HepG2 (cell line): ENCODE results near the gene USP24. TPM values are rescaled to one million over a fixed set of nuclear protein-coding genes. Genes with fewer than 3 reads are reported as not detected.
A peak's percentile ranks its signal among the peaks of the same experiment; 100 is the strongest.

Experiments used
- KLF13 ChIP-seq: sonication (generic); formaldehyde crosslinking; IDR thresholded peaks from 2 replicates; pipeline ENCODE4 v1.4.0; 2020; ENCODE audit warnings: mild to moderate bottlenecking, missing genetic modification reagents
- MIER3 ChIP-seq: IDR thresholded peaks from 2 replicates; pipeline ENCODE4 v1.6.1; 2016; ENCODE audit warnings: missing compliant biosample characterization, borderline replicate concordance
- NR3C1 ChIP-seq: sonication (generic); formaldehyde crosslinking; IDR thresholded peaks from 2 replicates; pipeline ENCODE4 v1.4.0; 2020; ENCODE audit warnings: missing genetic modification reagents
- SMARCC2 ChIP-seq: fragments of 450-650 bp; IDR thresholded peaks from 2 replicates; pipeline ENCODE4 v1.6.1; 2017; ENCODE audit warnings: antibody characterized with exemption, mild to moderate bottlenecking
- ZMYM3 ChIP-seq: sonication (generic); formaldehyde crosslinking; IDR thresholded peaks from 2 replicates; pipeline ENCODE4 v1.5.1; 2020; ENCODE audit warnings: mild to moderate bottlenecking, missing genetic modification reagents
- ZNF670 ChIP-seq: sonication (generic); formaldehyde crosslinking; IDR thresholded peaks from 2 replicates; pipeline ENCODE4 v1.8.0; 2022; ENCODE audit warnings: mild to moderate bottlenecking, missing genetic modification reagents, borderline replicate concordance
- ZNF839 ChIP-seq: sonication (generic); formaldehyde crosslinking; IDR thresholded peaks from 2 replicates; pipeline ENCODE4 v1.4.0; 2020; ENCODE audit warnings: missing genetic modification reagents, mild to moderate bottlenecking, borderline replicate concordance
- polyA plus RNA-seq, 8 experiments: library from polyadenylated mRNA; depleted of rRNA in 3 of 8; stranded (reverse) in 7 of 8; unstranded in 1 of 8; fragments of >200 nt; fragmentation: Illumina TruSeq in 4 of 8; extraction: Trizol in 4 of 8; gene quantifications; 2 replicates each; pipeline versions ENCODE4 v1.2.1 to v1.2.3, GENCODE V29; 2011 to 2016; ENCODE audit warnings: low read depth in 4 of 8, missing spikeins in 1 of 8, mixed read lengths in 1 of 8; ENCODE audit not compliant: insufficient read depth in 1 of 8
- total RNA-seq, 5 experiments: library from RNA; depleted of rRNA; stranded (reverse); fragments of >200 nt; fragmentation: Illumina TruSeq; extraction: Trizol; gene quantifications; 2 replicates each; pipeline ENCODE4 v1.2.3, GENCODE V29; 2016; ENCODE audit warnings: low read depth in 1 of 5
- TF ChIP-seq, protein P1 (sequence below): sonication (generic); formaldehyde crosslinking; IDR thresholded peaks from 2 replicates; pipeline ENCODE4 v1.5.0; 2020; ENCODE audit warnings: mild to moderate bottlenecking, missing genetic modification reagents, borderline replicate concordance
- TF ChIP-seq, protein P2 (sequence below): IDR thresholded peaks from 2 replicates; pipeline ENCODE4 v1.6.1; 2016; ENCODE audit warnings: missing compliant biosample characterization, missing genetic modification reagents, borderline replicate concordance
- TF ChIP-seq, protein P3 (sequence below): sonication (generic); formaldehyde crosslinking; IDR thresholded peaks from 2 replicates; pipeline ENCODE4 v1.4.0; 2020; ENCODE audit warnings: missing genetic modification reagents
- TF ChIP-seq, protein P4 (sequence below): sonication (generic); formaldehyde crosslinking; IDR thresholded peaks from 2 replicates; pipeline ENCODE4 v1.5.1; 2020; ENCODE audit warnings: mild to moderate bottlenecking, missing genetic modification reagents, borderline replicate concordance
- TF ChIP-seq, protein P5 (sequence below): IDR thresholded peaks from 2 replicates; pipeline ENCODE4 v1.6.1; 2012; ENCODE audit warnings: low read length, improper control_type of control experiment

Gene USP24
- total and polyA plus RNA-seq, 2 of the 13 experiments (the other 11 are each of a cell fraction or from before 2014, with no cell fraction given) = 18.8 to 47.6 TPM

DNA sequence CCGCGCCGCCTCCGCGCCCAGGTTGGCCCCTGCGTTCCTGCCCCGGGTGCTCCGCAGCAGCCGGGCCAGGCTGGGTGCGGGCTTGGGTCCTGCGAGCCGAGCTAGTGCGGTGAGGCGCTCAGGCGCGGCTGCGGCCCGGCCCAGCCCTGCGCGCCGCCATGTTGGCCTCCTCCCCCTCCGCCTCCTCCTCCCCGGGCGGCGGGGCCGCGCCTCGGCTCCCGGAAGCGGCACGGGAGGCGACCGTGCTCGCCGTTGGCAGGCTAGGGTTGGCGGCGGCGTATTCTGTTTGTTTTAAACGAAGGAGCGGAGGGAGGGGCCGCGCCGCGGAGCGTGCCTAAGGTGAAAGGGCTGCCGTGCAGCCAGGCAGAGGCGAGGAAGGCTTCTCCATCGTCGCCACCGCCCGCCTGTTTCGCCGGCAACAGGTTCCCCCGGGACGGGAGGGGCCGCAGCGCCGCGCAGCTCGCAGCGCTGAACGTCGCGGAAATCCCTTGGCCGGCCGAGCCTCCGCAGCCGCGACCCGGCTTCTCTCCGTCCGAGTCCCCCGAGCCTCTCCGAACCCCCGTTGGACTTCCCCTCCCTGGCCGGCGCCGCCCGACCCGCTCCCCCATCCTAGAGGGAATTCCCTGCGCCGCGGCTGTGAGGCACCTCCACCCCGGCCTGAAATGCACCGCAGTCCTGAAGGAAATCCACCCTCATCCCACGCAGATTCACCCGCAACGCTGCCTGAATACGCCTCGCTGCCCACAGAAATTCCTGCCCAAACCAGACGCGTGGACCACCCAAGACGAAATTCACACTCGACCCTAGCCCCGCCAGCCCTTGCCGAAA, at the start of gene USP24 (continued):
- TF ChIP-seq, protein P1, sequence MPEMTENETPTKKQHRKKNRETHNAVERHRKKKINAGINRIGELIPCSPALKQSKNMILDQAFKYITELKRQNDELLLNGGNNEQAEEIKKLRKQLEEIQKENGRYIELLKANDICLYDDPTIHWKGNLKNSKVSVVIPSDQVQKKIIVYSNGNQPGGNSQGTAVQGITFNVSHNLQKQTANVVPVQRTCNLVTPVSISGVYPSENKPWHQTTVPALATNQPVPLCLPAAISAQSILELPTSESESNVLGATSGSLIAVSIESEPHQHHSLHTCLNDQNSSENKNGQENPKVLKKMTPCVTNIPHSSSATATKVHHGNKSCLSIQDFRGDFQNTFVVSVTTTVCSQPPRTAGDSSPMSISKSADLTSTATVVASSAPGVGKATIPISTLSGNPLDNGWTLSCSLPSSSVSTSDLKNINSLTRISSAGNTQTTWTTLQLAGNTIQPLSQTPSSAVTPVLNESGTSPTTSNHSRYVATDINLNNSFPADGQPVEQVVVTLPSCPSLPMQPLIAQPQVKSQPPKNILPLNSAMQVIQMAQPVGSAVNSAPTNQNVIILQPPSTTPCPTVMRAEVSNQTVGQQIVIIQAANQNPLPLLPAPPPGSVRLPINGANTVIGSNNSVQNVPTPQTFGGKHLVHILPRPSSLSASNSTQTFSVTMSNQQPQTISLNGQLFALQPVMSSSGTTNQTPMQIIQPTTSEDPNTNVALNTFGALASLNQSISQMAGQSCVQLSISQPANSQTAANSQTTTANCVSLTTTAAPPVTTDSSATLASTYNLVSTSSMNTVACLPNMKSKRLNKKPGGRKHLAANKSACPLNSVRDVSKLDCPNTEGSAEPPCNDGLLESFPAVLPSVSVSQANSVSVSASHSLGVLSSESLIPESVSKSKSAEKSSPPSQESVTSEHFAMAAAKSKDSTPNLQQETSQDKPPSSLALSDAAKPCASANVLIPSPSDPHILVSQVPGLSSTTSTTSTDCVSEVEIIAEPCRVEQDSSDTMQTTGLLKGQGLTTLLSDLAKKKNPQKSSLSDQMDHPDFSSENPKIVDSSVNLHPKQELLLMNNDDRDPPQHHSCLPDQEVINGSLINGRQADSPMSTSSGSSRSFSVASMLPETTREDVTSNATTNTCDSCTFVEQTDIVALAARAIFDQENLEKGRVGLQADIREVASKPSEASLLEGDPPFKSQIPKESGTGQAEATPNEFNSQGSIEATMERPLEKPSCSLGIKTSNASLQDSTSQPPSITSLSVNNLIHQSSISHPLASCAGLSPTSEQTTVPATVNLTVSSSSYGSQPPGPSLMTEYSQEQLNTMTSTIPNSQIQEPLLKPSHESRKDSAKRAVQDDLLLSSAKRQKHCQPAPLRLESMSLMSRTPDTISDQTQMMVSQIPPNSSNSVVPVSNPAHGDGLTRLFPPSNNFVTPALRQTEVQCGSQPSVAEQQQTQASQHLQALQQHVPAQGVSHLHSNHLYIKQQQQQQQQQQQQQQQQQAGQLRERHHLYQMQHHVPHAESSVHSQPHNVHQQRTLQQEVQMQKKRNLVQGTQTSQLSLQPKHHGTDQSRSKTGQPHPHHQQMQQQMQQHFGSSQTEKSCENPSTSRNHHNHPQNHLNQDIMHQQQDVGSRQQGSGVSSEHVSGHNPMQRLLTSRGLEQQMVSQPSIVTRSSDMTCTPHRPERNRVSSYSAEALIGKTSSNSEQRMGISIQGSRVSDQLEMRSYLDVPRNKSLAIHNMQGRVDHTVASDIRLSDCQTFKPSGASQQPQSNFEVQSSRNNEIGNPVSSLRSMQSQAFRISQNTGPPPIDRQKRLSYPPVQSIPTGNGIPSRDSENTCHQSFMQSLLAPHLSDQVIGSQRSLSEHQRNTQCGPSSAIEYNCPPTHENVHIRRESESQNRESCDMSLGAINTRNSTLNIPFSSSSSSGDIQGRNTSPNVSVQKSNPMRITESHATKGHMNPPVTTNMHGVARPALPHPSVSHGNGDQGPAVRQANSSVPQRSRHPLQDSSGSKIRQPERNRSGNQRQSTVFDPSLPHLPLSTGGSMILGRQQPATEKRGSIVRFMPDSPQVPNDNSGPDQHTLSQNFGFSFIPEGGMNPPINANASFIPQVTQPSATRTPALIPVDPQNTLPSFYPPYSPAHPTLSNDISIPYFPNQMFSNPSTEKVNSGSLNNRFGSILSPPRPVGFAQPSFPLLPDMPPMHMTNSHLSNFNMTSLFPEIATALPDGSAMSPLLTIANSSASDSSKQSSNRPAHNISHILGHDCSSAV (CRISPR knock-in tag) = no peak
- TF ChIP-seq, protein P2, sequence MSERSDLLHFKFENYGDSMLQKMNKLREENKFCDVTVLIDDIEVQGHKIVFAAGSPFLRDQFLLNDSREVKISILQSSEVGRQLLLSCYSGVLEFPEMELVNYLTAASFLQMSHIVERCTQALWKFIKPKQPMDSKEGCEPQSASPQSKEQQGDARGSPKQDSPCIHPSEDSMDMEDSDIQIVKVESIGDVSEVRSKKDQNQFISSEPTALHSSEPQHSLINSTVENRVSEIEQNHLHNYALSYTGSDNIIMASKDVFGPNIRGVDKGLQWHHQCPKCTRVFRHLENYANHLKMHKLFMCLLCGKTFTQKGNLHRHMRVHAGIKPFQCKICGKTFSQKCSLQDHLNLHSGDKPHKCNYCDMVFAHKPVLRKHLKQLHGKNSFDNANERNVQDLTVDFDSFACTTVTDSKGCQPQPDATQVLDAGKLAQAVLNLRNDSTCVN (CRISPR knock-in tag) = peak; percentile 52
- TF ChIP-seq, protein P3, sequence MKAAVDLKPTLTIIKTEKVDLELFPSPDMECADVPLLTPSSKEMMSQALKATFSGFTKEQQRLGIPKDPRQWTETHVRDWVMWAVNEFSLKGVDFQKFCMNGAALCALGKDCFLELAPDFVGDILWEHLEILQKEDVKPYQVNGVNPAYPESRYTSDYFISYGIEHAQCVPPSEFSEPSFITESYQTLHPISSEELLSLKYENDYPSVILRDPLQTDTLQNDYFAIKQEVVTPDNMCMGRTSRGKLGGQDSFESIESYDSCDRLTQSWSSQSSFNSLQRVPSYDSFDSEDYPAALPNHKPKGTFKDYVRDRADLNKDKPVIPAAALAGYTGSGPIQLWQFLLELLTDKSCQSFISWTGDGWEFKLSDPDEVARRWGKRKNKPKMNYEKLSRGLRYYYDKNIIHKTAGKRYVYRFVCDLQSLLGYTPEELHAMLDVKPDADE (CRISPR knock-in tag) = 0 out of 2 replicates have a peak, but pooled peaks have one; percentile 56
- TF ChIP-seq ZNF670 (CRISPR knock-in tag) (peak; percentile 75; the same call in 1 of the 2 replicates), KLF13 (CRISPR knock-in tag) (no peak), ZNF839 (CRISPR knock-in tag) (no peak), NR3C1 (CRISPR knock-in tag) (no peak), ZMYM3 (CRISPR knock-in tag) (no peak), SMARCC2 (no peak), MIER3 (CRISPR knock-in tag) (no peak)
- TF ChIP-seq, protein P4, sequence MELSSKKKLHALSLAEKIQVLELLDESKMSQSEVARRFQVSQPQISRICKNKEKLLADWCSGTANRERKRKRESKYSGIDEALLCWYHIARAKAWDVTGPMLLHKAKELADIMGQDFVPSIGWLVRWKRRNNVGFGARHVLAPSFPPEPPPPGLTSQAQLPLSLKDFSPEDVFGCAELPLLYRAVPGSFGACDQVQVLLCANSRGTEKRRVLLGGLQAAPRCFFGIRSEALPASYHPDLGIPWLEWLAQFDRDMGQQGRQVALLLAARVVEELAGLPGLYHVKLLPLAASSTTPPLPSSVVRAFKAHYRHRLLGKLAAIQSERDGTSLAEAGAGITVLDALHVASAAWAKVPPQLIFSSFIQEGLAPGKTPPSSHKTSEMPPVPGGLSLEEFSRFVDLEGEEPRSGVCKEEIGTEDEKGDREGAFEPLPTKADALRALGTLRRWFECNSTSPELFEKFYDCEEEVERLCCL (CRISPR knock-in tag) = no peak
- TF ChIP-seq, protein P5, sequence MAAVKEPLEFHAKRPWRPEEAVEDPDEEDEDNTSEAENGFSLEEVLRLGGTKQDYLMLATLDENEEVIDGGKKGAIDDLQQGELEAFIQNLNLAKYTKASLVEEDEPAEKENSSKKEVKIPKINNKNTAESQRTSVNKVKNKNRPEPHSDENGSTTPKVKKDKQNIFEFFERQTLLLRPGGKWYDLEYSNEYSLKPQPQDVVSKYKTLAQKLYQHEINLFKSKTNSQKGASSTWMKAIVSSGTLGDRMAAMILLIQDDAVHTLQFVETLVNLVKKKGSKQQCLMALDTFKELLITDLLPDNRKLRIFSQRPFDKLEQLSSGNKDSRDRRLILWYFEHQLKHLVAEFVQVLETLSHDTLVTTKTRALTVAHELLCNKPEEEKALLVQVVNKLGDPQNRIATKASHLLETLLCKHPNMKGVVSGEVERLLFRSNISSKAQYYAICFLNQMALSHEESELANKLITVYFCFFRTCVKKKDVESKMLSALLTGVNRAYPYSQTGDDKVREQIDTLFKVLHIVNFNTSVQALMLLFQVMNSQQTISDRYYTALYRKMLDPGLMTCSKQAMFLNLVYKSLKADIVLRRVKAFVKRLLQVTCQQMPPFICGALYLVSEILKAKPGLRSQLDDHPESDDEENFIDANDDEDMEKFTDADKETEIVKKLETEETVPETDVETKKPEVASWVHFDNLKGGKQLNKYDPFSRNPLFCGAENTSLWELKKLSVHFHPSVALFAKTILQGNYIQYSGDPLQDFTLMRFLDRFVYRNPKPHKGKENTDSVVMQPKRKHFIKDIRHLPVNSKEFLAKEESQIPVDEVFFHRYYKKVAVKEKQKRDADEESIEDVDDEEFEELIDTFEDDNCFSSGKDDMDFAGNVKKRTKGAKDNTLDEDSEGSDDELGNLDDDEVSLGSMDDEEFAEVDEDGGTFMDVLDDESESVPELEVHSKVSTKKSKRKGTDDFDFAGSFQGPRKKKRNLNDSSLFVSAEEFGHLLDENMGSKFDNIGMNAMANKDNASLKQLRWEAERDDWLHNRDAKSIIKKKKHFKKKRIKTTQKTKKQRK = no peak
